GM21717 (cell line): ENCODE data around the gene HEXA.

ENCODE experiments used
- ATAC-seq: cut with Tn5 transposase; IDR thresholded peaks from one replicate; pipeline ENCODE4 v1.9.1; 2021; ENCODE audit warnings: mild to moderate bottlenecking, moderate library complexity; ENCODE audit not compliant: unreplicated experiment

Gene HEXA

GRCh38 chr15:72377331-72377730, 1.5 kb upstream of the HEXA start:
- no peak for ATAC-seq

DNA sequence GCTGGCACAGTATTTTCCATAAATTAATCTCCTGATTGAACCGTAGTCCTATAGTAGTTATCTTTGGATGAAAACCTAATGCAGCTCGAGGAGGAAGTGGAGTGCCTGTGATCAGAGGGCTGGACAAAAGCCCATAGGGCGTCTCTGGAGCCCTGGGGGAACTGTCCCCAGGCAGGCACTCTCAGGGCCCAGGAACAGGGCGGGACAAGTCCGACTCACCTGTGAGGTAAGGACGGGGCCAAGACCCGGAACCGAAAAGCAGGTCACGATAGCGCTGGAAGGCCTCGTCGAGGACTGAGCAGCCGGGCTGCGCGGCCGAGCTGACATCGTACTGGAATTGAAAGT, 341 bp downstream of the HEXA start:
- ATAC-seq, result peak; percentile 42

GRCh38 chr15:72372361-72372760, 3.5 kb downstream of the HEXA start:
- ATAC-seq, result no peak

- ATAC-seq, result no peak
Observed at GRCh38 chr15:72369964-72370363, 5.8 kb downstream of the HEXA start.

GRCh38 chr15:72368899-72369298, 6.9 kb downstream of the HEXA start:
- no peak for ATAC-seq

DNA sequence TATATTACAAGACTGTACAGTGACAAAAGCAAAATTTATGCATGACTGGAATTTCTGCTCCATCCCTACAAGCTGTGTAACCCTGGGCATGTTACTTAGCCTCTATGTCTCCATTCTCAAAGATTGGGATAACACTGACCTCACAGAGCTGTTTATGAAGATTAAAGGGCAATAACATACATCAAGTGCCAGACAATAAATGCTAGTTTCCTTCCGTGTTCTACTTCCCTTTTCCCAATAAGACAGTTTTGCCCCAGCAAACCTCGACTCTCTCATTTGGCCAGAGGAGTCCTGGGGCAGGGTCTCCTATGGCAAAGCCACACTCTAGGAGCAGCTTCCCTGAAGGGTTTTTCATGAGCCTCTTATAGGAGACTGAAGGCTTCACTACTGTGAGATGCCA, 7.5 kb downstream of the HEXA start:
- no peak for ATAC-seq

DNA sequence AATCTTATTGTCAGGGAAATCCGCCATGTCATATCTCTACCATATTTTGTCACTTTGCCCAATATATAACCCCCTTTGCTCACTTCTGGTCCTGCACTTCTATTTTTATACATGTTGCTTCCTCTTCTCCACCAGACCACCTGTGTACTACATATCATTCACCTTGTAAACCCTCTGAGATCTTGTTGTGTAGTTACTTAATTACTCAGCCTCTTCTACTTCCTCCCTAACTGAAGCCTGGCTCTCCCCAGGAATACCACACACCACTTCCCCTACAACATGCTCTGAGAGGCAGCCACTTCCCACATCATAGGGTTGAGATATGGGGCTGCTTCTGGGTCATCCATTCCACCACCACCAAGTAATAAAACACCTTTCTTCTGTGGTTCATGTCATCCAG, 10.0 kb downstream of the HEXA start:
- ATAC-seq, result peak; percentile 77

DNA sequence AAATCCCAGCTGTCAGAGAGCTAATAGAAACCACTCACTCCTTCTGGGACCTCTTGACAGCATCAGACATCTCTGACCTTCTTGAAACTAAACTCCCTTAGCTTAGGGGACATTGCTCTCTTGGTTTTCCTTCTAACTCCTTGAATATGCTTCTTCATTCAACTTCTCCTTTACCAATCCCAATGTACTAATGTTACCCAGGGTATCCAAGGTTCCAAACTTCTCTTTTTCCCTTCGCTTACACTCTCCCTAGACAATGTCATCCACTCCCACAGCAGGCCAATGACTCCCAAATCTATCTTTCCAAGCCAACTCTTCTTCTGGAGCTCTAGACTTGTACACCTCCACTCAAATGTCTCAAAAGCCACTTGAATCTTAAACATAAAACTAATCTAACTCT, 14.6 kb downstream of the HEXA start:
- no peak for ATAC-seq

DNA sequence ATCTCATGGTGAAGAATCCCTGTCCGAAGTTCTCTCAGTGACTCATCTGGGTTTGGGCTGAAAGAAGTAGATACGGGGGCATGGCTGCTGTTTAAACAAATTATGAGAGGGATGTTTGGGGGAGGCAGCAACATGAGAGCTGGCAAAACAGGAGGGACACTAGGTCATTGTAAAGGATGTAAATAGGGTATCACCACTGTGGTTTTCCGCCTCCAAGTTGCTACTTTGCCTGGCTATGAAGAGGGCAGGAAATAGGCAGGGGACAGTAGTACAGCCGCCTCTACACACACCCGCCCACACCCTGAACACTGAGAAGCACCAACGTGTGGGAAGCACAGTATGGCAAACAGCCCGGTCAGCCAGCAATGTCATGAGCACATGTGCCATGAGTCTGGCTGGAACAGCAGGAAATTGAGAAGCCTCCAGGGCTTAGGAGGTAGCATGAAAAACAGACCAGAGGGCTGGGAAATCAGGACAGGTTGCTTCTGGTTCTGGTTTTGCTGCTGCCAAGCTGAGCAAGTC, 17.1 kb downstream of the HEXA start:
- ATAC-seq, result no peak

DNA sequence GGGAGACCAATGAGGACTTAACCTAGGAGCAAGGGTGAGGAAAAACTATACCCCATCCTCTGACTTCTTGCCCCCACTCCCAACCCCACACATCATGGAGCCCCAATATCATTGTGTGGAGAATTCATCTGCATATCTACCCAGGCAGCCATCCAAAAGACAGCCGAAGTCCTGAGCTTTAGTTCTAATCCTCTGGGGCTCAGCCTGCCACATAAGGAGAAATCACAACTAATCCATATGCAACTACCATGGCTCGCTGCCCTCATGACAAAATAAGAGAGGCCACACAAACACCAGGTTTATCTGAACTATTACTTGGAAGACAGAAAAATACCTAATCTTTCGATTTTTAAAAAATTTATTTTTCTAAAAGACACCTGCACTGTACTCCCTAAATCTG, 17.7 kb downstream of the HEXA start:
- no peak for ATAC-seq

- ATAC-seq, result no peak
Observed at GRCh38 chr15:72354496-72354895, 21.3 kb downstream of the HEXA start.

GRCh38 chr15:72353266-72353665, 22.5 kb downstream of the HEXA start:
- ATAC-seq, result no peak

GRCh38 chr15:72345806-72346205, 30.0 kb downstream of the HEXA start:
- ATAC-seq, result no peak

DNA sequence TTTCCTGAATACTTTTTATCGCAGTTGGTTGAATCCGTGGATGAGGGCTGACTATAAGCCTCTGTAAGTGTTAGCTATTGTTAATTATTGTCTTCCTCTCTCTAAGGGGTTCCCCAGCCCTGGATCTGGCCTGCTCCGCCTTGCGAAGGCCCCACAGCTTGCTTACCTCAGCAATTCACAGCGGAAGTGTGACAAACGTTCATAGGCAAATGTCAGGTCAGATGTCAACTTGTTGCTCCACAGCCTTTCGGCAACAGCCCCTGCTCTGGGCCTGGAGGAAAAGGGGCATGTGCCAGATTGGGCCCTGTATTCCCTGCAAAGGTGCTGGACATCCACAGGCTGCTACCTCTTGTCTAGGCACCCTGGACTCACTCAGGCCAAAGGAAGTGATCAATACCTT, 30.5 kb downstream of the HEXA start:
- ATAC-seq, result no peak

GRCh38 chr15:72344602-72345001, 31.2 kb downstream of the HEXA start:
- ATAC-seq, result no peak

DNA sequence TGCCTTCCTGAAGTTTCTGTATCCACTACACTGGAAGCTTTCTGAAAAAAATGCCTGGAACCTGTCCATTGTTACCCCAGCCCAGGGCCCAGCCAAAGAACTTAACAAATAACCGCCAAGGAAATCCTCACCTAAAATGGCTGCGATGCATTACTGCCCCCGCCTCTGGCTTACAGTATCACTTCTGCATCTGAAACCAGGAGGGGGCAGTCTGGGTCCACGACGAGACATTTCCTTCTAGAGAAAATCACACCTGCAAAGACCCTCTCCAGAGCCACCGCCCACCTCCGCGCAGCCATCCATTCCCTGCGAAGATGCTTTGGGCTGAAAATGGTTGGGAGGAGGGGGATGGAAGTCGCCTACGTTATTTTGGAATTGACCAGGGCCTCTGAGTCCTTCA, 33.4 kb downstream of the HEXA start:
- ATAC-seq, result no peak

DNA sequence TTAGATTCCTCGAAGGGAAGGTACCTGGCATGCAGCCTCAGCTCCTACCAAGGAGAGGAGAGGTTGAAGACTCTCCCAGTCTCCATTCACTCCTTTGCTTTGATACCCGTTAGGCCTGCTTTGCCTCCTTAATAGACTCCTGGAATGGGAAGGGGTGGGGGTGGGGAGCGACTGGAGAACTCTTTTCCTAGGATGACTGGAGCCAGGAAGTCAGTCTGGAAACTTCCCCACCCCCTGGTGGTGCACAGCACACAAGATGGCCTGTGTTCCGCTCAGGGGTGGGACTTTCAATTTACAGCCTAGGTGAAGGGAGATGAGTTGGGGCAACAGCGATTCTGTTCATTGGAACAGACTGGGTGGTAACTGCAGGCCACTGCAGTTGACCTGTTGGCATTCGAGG, 34.5 kb downstream of the HEXA start:
- ATAC-seq, result no peak

DNA sequence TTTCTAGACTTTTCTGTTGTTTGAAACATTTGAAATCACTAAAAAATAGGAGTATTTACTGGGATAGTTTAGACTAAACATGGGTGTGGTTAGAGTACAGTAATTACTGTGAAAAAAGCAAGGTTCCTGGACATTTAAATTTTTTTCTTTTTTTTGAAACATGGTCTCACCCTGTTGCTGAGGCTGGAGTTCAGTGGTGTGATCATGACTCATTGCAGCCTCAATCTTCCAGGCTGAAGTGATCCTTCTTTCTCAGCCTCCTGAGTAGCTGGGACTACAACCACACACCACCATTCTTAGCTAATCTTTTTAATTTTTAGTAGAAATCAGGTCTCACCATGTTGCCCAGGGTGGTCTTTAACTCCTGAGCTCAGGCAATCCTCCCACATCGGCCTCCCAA, 35.4 kb downstream of the HEXA start:
- ATAC-seq, result no peak

DNA sequence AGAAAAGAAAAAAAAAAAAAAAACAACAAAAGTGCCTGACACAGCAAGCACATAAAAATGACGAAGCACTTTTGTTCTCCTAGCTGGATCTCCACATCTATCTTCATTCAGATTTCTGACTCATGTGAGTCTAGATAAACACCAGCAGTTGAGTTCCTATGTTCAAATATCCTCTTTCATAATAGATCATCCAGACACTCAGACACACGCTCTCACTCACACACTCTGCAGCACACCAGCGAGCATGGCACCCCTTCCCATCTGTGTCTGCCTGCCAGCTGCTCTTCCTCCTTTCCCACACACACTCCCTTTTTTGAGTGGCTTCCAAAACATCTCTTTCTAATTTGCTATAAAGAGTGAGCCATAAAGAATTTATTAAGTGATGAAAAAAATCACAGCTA, 36.0 kb downstream of the HEXA start:
- ATAC-seq, result no peak

- ATAC-seq, result no peak
Observed at GRCh38 chr15:72338617-72339321, 37.0 kb downstream of the HEXA start.

GRCh38 chr15:72338148-72338547, 37.7 kb downstream of the HEXA start:
- ATAC-seq, result no peak

GRCh38 chr15:72334842-72335241, 41.0 kb downstream of the HEXA start:
- ATAC-seq, result no peak

DNA sequence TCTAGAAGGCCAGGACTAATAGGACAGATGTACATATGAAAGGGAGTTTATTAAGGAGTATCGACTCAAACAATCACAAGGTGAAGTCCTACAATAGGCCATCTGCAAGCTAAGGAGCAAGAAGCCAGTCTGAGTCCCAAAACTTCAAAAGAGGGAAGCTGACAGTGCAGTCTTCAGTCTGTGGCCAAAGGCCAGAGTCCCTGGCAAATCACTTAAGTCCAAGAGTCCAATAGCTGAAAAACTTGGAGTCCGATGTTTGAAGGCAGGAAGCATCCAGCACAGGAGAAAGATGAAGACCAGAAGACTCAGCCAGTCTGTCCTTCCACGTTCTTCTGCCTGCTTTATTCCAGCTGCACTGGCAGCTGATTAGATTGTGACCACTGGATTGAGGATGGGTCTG, 44.8 kb downstream of the HEXA start:
- no peak for ATAC-seq
